NOMO-1 treated with DMSO at 0.1 percent for 48 hours (cell line): ENCODE data around the gene HOXD10.

Experiments used
- DNase-seq: peaks from one replicate; lab custom pipeline; 2025; ENCODE audit not compliant: unreplicated experiment; lab: John Stamatoyannopoulos, UW

The HOXD10 gene

GRCh38 chr2:176149939-176150583 lies 33.5 kb downstream of the HOXD10 start:
- no peak for DNase-seq

DNA sequence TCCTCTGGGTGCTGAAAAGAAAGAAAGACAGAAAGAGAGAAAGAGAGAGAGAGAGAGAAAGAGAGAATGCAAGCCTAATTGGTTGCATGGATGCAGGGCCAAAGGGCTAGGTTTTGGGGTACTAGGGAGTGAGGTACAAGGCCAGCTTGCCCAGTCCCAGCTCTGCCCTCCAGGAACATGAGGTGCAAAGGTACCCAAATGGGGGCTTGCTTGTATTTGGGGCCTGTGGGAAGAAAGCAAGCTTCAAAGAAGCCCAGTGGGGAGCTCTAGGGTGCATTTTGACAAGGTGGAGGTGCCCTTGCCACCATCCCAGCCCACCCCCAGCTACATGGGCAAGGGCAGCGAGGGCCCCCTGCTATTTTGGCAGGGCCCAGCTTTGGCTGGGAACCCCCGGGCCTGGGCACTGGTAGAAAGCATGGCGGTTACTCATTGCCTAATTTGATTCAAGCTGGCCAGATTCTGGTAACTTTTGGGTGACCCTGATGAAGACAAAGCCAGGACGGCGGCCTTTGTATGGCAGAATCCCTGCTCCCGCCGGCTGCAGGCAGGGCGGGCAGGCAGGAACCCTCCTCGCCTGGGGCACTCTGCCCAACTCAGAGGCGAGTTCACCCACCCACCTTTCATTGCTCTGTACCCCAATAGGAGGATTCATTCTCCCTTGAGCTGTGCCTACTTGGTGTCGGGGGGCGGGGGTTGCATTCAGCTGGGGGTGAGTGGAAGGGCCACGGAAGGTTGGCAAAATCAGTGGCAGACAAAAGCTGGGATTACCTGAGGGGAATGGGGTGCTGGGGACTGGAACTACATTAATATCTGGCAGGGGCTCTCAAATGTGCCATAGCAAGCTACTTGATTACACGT lies 34.2 kb downstream of the HOXD10 start:
- DNase-seq = no peak

- no peak for DNase-seq
Measured at GRCh38 chr2:176151442-176152287, 35.1 kb downstream of the HOXD10 start, which contains the start of gene HOXD4. HOXD4 (plus strand) TSS chr2:176151550; CDS start chr2:176151634, 84 bp downstream.

DNA sequence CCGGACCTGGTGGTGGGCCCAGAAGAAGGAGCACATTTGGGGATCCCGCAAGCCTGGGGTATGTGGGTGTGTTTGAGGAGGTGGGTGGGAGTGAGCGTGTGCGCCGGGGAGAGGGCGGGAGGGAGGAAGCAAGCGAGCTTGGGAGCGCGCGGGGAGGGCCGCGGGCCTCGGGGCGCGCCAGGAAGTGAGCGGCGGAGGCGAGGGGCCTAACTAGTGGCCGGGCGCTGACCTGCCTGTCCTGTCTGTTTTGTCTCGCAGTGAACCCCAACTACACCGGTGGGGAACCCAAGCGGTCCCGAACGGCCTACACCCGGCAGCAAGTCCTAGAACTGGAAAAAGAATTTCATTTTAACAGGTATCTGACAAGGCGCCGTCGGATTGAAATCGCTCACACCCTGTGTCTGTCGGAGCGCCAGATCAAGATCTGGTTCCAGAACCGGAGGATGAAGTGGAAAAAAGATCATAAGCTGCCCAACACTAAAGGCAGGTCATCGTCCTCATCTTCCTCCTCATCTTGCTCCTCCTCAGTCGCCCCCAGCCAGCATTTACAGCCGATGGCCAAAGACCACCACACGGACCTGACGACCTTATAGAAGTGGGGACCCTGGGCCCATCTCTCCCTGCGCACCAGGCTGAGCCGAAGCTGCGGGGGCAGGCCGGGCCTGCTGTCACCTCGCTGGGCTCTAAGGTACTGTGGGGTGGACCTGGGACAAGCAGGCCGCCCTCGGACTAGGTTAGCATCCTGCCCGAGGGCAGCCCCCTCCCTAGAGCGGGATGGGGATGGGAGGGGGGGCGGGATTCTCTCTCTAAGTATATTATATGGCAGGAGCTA lies 36.0 kb downstream of the HOXD10 start:
- DNase-seq = no peak

- DNase-seq = no peak
Measured at GRCh38 chr2:176154576-176155252, 38.1 kb downstream of the HOXD10 start.

- no peak for DNase-seq
Measured at GRCh38 chr2:176155356-176156044, 38.9 kb downstream of the HOXD10 start.

DNA sequence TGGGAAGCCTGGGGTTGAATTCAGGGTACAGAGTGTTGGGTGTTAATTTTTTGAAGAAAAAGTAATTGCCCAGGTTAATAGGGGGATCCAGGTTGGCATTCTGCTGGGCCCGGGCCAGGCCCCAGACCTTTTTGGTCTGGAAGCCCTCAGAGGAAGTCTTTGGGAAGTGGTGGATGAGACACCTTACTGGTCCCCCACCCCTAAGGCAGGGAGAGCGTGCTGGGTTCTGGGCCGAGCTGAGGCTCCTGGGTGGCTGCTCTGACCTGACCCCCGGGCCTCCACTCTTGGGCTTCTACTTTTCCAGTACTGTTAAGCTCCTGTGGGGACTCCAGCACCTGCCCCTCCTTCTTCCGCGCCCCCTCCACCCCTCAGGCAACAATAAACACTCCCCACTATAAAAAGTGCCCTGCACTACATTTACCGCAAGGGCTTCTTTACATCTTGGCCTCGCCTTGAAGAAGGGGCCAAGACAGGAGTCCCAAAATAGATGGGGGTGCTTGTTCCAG lies 39.8 kb downstream of the HOXD10 start:
- DNase-seq = no peak

DNA sequence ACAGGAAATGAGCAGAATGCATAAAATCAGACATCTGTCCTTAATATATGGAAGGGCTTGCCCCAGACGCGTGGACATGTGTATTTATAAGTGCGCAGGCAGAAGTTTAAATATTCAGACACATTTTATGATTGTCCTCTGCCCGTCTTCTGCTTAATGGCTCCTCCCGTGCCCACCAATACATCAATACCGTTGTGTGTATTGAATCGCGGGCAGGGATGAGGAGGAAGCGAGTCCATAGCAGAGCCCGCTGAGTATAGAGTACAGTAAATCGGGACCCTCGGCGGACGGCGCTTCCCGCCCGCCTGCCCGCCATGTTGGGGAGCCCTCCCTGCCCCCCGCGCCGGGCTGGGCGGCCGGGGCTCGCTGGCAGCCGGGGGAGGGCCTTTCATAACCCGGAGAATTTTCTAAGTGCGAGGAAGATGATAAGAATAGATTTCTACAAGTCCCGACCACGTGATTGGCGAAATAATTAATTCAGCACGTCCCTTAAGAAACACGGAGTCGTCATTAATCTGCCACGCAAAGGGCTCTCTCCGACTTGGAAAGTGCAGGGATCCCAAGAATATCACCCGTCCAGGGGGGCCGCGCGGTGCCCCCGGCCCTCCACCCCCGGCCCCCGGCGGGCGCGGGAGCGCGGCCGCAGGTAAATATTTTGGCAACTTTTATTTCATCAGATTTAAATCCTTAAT lies 40.4 kb downstream of the HOXD10 start, which contains the start of gene HOXD3:
Gene HOXD3 (plus strand): TSS at position 501 of the 692 bp plus-strand sequence. CDS start 11,808 bp downstream, outside the sequence.
- DNase-seq = no peak

GRCh38 chr2:176157499-176158185 lies 41.1 kb downstream of the HOXD10 start:
- DNase-seq = no peak

DNA sequence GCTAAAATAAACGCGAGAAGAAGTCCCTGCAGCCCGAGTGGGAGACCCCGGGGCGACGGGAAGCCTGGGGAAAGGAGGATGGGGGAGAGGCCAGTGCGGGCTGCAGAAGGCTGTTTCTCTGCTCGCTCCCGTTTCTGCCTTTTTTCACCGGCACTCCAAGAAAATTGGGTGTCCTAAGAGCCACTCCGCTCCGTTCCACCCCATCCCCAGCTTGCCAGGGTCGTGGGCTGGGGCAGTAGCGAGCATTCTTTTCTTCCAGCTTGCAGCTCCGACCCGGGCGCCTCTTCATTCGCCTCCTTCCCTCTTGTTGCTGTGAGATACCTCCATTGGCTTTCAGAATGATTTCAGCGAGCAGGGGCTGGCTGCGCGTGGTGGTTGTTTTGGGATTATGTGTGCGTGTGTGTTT lies 41.6 kb downstream of the HOXD10 start:
- no peak for DNase-seq

DNA sequence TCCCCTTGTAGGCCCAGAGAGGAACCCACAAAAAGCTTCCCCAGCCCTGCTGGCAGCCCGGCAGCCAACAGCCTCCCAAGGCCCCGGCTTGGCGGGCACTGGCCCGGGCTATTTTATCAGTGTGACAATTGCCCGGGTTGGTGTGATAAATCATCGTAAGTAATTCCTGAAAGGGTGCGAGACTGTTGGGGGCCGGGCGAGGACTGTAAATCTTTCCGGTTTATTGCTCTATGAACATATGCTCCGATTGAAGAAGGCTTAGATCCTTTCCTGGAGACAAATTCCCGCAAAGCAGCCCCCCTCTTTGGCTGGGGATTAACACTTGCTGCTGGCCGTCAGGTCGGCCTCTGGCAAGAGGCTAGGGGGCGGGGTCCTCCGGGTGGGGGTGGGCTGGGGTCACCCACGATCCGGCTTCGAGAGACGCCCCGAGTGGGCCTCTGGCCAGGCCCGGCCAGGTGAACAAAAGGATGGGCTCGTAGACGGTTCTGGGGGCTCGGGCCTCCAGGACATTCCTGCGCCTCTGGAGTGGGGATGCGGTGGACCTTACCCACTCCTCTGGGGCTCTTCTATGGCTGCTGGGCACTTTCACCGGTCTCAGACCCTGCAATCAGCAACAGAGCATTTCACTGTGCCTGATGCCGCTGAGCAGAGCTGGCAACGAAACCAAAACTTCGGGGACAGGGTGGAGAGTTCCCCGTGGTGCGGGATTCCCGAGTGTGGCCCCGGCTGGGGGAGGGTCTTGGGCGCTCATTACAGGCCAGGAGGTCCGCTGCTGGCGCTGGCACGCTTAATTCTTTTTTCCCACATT lies 42.5 kb downstream of the HOXD10 start:
- no peak for DNase-seq

DNA sequence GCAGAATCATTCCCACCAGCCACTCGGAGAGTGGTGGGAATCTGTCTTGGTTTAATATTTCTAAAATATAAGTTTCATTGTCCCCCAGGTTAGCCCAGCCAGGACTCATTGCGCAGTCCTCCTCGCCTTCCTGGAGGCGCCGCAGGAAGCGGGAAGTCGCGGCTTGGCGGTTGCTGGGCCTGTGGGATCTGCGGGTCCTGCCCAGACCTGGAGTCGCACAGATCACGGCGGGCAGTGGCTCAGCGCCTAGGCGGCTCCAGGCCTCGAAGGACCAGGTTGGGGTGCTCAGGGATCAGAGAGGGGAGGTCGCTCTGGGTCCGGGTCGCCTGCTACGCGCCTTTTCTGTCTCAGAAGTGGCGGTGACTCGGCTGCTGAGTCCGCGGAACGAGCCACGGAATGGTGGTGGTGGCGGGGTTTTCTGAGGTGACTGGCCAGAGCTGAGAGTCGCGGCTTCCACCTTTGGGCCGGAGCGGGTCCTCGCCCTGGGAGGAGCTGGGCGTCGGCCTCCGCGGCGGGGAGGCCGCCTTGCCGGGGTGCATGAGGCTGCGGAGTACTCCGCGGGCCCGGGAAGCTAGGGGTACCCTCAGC lies 43.2 kb downstream of the HOXD10 start:
- no peak for DNase-seq

- no peak for DNase-seq
Measured at GRCh38 chr2:176160251-176160985, 43.8 kb downstream of the HOXD10 start.

- no peak for DNase-seq
Measured at GRCh38 chr2:176160986-176161824, 44.6 kb downstream of the HOXD10 start.
